CD4-positive, alpha-beta T cell treated with Interleukin-21 for 1 hour (primary cell): ENCODE results near the gene TMEM161A.
"Not testable (repeated sequence)": the region's sequence is repeated elsewhere in the genome, so short reads cannot be mapped to it uniquely, and the experiment has no call there.

ENCODE experiments used
- DNase-seq: peaks from one replicate; pipeline ENCODE4 v3.0.0-alpha.2; 2020

TMEM161A gene

GRCh38 chr19:19120308-19121231 is 17.7 kb downstream of the TMEM161A start:
- peak; percentile 23 for DNase-seq

DNA sequence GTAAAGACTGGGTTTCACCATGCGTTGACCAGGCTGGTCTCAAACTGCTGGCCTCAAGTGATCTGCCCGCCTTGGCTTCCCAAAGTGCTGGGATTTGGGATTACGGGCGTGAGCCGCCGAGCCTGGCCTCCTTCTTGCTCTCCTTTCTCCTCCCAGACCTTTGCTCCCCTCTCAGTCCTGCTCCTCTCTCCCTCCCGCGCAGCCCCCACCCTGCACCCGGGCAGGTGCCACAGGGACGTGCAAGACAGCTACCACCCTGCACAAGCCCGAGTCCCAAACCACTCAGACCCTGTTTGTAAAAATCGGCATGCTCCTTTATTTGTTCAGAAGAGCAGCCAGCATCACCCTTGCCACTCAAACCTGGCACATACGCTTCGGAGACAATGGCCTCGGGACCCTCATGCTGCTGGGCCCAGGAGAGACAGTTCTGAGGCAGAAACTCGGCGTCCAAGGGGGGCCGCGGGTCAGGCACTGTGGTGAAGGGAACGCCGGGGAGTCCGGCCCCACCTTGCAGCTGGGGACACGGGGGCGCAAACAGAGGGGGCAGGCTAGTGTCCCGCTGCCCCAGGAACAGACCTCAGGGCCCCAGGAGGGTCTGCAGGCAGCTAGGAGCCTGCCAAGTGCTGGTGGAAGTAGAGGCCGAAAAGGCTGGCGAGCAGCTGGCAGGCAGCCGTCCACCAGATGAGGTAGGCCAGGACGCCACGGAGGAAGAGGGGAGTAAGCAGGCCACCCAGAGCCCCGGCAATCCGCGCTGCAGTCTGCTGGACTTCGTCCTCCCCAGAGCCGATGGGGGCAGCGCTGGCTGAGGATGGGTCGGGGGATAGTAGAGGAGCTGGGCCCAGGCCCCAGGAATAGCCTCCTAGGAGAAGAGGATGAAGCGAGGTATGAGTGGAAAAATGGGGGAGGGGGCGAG is 18.7 kb downstream of the TMEM161A start:
- no peak for DNase-seq

- DNase-seq = peak; percentile 53
Measured at GRCh38 chr19:19115954-19116353, 22.3 kb downstream of the TMEM161A start.

DNA sequence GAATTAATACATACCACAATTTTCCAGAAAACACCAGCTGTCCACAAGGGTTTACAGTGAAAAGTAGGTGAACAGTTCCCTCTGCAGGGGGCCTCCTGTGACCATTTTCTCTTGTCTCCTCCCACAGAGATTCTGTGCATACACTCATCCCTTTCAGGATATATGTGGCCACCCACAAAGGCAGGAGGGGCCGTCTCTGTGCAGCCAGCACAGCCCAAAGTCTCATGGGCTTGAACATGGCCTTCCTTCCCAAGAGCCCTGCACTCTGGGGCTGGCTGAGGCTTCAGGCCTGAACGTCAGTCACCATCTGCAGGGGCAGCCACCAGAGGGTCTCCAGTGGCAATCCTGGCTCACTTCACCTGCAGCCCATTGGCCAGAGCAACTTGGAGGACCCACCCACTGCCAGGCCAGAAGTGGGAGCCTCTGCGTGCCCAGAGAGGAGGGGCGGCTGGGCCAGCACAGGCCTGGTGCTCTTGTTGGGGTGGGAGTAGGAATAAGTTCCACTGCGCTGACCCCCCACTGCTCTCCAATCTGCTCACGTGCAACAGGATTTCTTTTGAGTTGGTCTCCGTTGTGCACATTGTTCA is 25.1 kb downstream of the TMEM161A start:
- no peak for DNase-seq

- DNase-seq = no peak
Measured at GRCh38 chr19:19111967-19112580, 26.2 kb downstream of the TMEM161A start.

DNA sequence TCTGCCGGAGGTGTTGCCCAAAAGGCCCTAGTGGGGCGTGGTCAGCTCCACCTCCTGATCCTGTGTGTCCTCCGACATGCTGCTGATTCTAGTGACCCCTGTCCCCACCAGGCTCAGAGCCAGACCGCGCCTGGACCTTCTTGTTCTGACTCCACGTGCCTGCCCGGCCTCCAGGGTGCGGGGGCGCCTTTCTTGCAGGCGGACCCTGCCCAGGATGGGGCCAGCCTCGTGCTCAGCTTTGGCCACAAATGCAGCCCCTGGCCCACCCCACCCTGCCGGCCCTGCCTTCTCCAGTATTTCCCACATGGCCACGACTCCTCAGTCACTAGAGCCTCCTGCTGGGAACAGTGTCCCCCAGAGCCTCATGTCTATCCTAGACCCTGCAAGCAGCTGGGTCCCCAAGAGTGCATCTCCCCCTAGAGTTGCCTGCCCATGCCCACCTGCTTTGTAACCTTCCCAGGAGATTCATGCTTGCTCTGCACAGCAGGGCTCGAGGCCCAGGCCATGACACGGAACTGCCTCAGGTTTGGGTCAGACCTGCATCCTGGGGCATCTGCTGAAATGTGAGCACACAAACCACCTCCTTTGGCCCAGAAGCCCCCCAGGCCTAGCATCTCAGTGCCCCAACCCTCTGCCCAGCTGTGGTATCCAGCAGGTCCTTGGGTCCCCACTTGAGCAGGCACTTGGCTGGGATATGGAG is 27.0 kb downstream of the TMEM161A start:
- no peak for DNase-seq

DNA sequence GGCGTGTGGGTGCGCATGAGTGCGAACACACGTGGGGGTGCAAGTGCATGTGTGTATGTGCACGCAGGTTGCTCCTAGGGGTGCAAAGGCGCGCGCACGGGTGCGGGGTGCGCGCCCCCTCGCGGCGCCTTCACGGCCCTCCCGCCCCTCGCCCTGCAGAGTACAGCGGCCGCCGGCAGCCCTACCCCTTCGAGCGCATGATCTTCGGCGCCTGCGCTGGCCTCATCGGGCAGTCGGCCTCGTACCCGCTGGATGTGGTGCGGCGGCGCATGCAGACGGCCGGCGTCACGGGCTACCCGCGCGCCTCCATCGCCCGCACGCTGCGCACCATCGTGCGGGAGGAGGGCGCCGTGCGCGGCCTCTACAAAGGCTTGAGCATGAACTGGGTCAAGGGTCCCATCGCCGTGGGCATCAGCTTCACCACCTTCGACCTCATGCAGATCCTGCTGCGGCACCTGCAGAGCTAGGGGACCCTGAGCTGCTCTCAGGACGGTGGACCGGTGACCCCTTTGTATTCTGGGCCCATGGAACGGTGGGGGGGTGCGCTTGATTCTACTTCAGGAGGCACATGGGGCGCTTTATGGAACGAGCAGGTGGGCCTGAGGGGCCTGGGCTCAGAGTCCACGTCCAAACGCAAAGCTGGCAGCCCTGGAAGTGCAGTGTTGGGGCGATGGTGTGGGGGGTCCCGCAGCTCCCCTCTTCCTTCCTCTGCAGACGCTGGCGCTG is 27.7 kb downstream of the TMEM161A start:
- peak; percentile 17 for DNase-seq

GRCh38 chr19:19109601-19110000 is 28.7 kb downstream of the TMEM161A start:
- no peak for DNase-seq

- no peak for DNase-seq
Measured at GRCh38 chr19:19107654-19108053, 30.6 kb downstream of the TMEM161A start.

DNA sequence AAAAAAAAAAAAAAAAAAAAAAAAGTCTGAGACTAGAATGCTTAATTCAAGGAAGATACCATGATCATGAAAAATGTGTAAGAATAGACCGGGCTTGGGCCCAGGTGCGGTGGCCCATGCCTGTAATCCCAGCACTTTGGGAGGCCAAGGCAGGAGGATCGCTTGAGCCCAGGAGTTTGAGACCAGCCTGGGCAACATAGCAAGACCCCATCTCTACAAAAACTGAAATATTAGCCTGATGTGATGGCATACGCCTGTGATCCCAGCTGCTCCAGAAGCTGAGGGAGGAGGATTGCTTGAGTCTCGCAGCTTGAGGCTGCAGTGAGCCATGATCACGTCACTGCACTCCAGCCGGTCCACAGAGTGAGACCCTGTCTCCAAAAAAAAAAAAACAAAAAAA is 31.3 kb downstream of the TMEM161A start:
- not testable (repeated sequence) for DNase-seq

GRCh38 chr19:19106056-19106551 is 32.2 kb downstream of the TMEM161A start:
- DNase-seq = no peak

- DNase-seq = no peak
Measured at GRCh38 chr19:19105365-19106055, 32.8 kb downstream of the TMEM161A start.

DNA sequence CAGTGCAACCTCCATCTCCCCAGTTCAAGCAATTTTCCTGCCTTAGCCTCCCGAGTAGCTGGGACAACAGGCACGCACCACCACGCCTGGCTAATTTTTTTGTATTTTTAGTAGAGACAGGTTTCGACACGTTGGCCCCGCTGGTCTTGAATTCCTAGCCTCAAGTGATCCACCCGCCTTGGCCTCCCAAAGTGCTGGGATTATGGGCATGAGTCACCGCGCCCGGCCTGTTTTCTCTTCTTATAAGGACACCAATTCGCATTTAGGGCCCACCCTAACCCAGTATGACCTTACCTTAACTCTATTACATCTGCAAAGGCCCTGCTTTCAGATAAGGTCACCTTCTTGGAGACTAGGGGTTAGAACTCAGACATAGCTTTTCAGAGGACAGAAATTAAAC is 35.1 kb downstream of the TMEM161A start:
- DNase-seq = no peak

GRCh38 chr19:19102566-19102965 is 35.7 kb downstream of the TMEM161A start:
- DNase-seq = not testable (repeated sequence)

- no peak for DNase-seq
Measured at GRCh38 chr19:19101540-19101939, 36.7 kb downstream of the TMEM161A start.

DNA sequence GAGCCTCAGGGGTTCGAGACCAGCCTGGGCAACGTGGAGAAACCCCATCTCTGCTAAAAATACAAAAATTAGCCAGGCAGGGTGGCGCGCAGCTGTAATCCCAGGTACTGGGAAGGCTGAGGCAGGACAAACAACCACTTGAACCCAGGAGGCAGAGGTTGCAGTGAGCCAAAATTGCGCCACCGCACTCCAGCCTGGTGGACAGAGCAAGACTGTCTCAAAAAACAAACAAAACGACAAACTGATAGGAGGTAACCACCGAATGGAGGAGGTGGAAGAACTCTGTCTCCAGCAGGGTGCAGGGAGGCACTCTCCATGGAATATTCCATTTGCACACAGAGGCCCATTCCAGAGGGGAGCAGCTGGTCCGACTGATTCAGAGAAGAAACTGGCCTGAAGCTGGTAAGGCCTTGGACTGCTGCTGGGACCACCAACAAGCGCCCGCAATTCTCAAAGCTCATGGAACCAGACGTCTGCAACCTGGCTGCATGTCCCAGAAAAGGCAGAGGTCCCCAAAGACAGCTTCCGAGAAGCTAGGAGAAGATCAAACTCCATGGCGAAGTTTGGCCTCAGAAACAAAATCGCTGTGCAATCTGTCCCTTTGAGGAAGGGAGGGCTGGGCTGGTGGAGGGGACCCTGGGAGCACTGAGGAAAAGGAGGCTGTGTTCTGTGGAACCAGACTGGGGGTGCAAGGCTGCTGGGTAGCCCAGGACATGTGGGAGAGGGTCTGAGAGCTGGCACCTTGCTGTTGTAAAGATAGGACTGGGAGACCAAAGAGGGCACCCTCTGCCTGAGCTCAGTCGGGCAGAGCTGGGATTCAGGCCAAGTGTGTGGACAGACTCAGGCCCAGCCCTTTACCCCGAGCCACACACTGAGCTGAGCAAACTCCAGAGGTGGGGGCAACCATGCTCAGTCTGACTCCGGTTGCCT is 39.3 kb downstream of the TMEM161A start:
- no peak for DNase-seq

DNA sequence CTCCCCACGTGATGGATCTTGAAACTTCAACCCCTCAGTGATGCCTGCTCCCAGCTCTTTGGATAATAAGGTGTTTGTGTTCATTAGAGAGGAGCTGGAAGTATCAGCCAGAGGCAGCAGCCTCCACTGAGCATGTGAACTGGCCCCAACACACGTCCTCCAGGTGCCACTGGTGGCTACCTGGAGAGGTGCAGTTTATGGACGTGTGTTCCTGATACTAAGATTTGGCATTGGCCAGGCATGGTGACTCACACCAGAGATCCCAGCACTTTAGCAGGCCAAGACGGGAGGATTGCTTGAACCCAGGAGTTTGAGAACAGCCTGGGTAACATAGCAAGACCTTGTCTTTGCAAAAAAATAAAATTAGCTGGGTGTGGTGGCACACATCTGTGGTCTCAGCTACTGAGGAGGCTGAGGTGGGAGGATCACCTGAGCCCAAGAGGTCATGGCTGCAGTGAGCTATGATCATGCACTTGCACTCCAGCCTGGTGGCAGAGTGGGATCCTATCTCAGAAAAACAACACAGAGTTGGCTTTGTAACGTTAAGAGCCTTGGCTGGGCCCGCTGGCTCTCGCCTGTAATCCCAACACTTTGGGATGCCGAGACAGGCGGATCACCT is 40.1 kb downstream of the TMEM161A start:
- no peak for DNase-seq

- no peak for DNase-seq
Measured at GRCh38 chr19:19096641-19097627, 41.3 kb downstream of the TMEM161A start.
